H9 (cell line): ENCODE results near the gene DGKD. TPM values are rescaled to one million over a fixed set of nuclear protein-coding genes. Genes with fewer than 3 reads are reported as not detected.

Source experiments
- DNase-seq: peaks from one replicate; pipeline ENCODE4 v3.0.0-alpha.2; 2017
- H2AFZ ChIP-seq: one replicate; pipeline ENCODE4 v1.6.1; 2013; ENCODE audit warnings: mild to moderate bottlenecking, low read length, control low read depth, moderate library complexity
- H2AK5ac ChIP-seq: 2 replicates; pipeline ENCODE4 v1.6.1; 2013; ENCODE audit warnings: low read length, control low read depth, mixed read lengths; ENCODE audit not compliant: insufficient read length
- H2BK120ac ChIP-seq: one replicate; pipeline ENCODE4 v1.6.1; 2013; ENCODE audit warnings: low read depth, mild to moderate bottlenecking, low read length, control low read depth, inconsistent platforms; ENCODE audit not compliant: poor library complexity, severe bottlenecking
- H2BK12ac ChIP-seq: 2 replicates; pipeline ENCODE4 v1.6.1; 2013; ENCODE audit warnings: low read length, control low read depth, mixed read lengths, low read depth; ENCODE audit not compliant: insufficient read length
- H2BK15ac ChIP-seq: 2 replicates; pipeline ENCODE4 v1.6.1; 2013; ENCODE audit warnings: low read depth, low read length, control low read depth
- H2BK20ac ChIP-seq: one replicate; pipeline ENCODE4 v1.6.1; 2013; ENCODE audit warnings: low read depth, mild to moderate bottlenecking, low read length, control low read depth, inconsistent platforms; ENCODE audit not compliant: poor library complexity, severe bottlenecking
- H2BK5ac ChIP-seq: 2 replicates; pipeline ENCODE4 v1.6.1; 2013; ENCODE audit warnings: low read length, control low read depth, mixed read lengths; ENCODE audit not compliant: insufficient read length
- H3K14ac ChIP-seq: 2 replicates; pipeline ENCODE4 v1.6.1; 2013; ENCODE audit warnings: low read length, control low read depth; ENCODE audit not compliant: insufficient read depth
- H3K18ac ChIP-seq: 2 replicates; pipeline ENCODE4 v1.6.1; 2013; ENCODE audit warnings: low read depth, mild to moderate bottlenecking, mixed read lengths, low read length, control low read depth; ENCODE audit not compliant: insufficient read length
- H3K23ac ChIP-seq: 2 replicates; pipeline ENCODE4 v1.6.1; 2013; ENCODE audit warnings: low read length, control low read depth, mixed read lengths, low read depth; ENCODE audit not compliant: insufficient read length
- H3K23me2 ChIP-seq: 2 replicates; pipeline ENCODE4 v1.6.1; 2013; ENCODE audit warnings: low read depth, mild to moderate bottlenecking, mixed read lengths, low read length, control low read depth; ENCODE audit not compliant: insufficient read length, poor library complexity, severe bottlenecking
- H3K27ac ChIP-seq: 2 replicates; pipeline ENCODE4 v1.5.1; 2013; ENCODE audit warnings: low read length, control low read depth, mixed read lengths, low read depth; ENCODE audit not compliant: insufficient read length
- H3K27me3 ChIP-seq: 2 replicates; pipeline ENCODE4 v1.6.1; 2013; ENCODE audit warnings: low read length, control low read depth, inconsistent platforms; ENCODE audit not compliant: insufficient read depth
- H3K4ac ChIP-seq: 2 replicates; pipeline ENCODE4 v1.6.1; 2013; ENCODE audit warnings: low read depth, mild to moderate bottlenecking, control low read depth, inconsistent platforms, low read length, moderate library complexity
- H3K4me1 ChIP-seq: 2 replicates; pipeline ENCODE4 v1.6.1; 2013; ENCODE audit warnings: low read length, control low read depth, inconsistent platforms; ENCODE audit not compliant: insufficient read depth
- H3K4me2 ChIP-seq: 2 replicates; pipeline ENCODE4 v1.6.1; 2013; ENCODE audit warnings: low read length, control low read depth, mixed read lengths; ENCODE audit not compliant: insufficient read length, insufficient read depth
- H3K56ac ChIP-seq: 2 replicates; pipeline ENCODE4 v1.6.1; 2013; ENCODE audit warnings: low read depth, mild to moderate bottlenecking, mixed read lengths, low read length, control low read depth; ENCODE audit not compliant: insufficient read length
- H3K79me1 ChIP-seq: 2 replicates; pipeline ENCODE4 v1.6.1; 2013; ENCODE audit warnings: low read depth, mild to moderate bottlenecking, moderate library complexity, low read length, control low read depth, inconsistent platforms; ENCODE audit not compliant: insufficient read depth, poor library complexity, severe bottlenecking
- H3K79me2 ChIP-seq: 2 replicates; pipeline ENCODE4 v1.6.1; 2013; ENCODE audit warnings: low read length, control low read depth, inconsistent platforms; ENCODE audit not compliant: insufficient read depth
- H3K9ac ChIP-seq: 2 replicates; pipeline ENCODE4 v1.6.1; 2013; ENCODE audit warnings: low read length, control low read depth, mixed read lengths; ENCODE audit not compliant: insufficient read length; ENCODE audit errors: extremely low read depth
- H3K9me3 ChIP-seq: one replicate; pipeline ENCODE4 v1.6.1; 2013; ENCODE audit warnings: low read depth, low read length, inconsistent platforms; ENCODE audit not compliant: control insufficient read depth
- H3T11ph ChIP-seq: one replicate; pipeline ENCODE4 v1.6.1; 2013; ENCODE audit warnings: mild to moderate bottlenecking, low read length, control low read depth, inconsistent platforms
- H4K20me1 ChIP-seq: one replicate; pipeline ENCODE4 v1.6.1; 2013; ENCODE audit not compliant: control insufficient read depth, insufficient read length, insufficient read depth
- H4K5ac ChIP-seq: 2 replicates; pipeline ENCODE4 v1.6.1; 2013; ENCODE audit warnings: low read depth, mild to moderate bottlenecking, mixed read lengths, low read length, control low read depth; ENCODE audit not compliant: insufficient read length
- H4K8ac ChIP-seq: replicated peaks from 2 replicates; pipeline ENCODE4 v1.6.1; 2013; ENCODE audit warnings: low read length, control low read depth, mixed read lengths, low read depth; ENCODE audit not compliant: insufficient read length
- H4K91ac ChIP-seq: 2 replicates; pipeline ENCODE4 v1.6.1; 2013; ENCODE audit warnings: low read depth, mild to moderate bottlenecking, moderate library complexity, mixed read lengths, low read length, control low read depth; ENCODE audit not compliant: insufficient read length
- H3K27ac Mint-ChIP-seq, 3 experiments: 2 replicates in 2 of 3; 3 replicates in 1 of 3; pipeline ENCODE4 v1.8.0; 2020 to 2021; ENCODE audit warnings: mixed read lengths in 3 of 3, mild to moderate bottlenecking in 1 of 3, moderate library complexity in 1 of 3
- H3K27me3 Mint-ChIP-seq: 2 replicates; pipeline ENCODE4 v1.8.0; 2021; ENCODE audit warnings: low read depth, mild to moderate bottlenecking, moderate library complexity, mixed read lengths
- H3K36me3 Mint-ChIP-seq, 3 experiments: 2 replicates in 2 of 3; 3 replicates in 1 of 3; pipeline ENCODE4 v1.8.0; 2020 to 2021; ENCODE audit warnings: low read depth in 3 of 3, mixed read lengths in 3 of 3; ENCODE audit not compliant: insufficient read depth in 1 of 3
- H3K4me1 Mint-ChIP-seq, 2 experiments: 2 replicates each; pipeline ENCODE4 v1.8.0; 2020; ENCODE audit warnings: mixed read lengths in 2 of 2
- H3K4me3 Mint-ChIP-seq, 2 experiments: 2 replicates in 1 of 2; 3 replicates in 1 of 2; pipeline ENCODE4 v1.8.0; 2020 to 2021; ENCODE audit warnings: mild to moderate bottlenecking in 2 of 2, mixed read lengths in 2 of 2, moderate library complexity in 1 of 2
- H3K9me3 Mint-ChIP-seq, 2 experiments: 2 replicates in 1 of 2; 3 replicates in 1 of 2; pipeline ENCODE4 v1.8.0; 2020; ENCODE audit warnings: mild to moderate bottlenecking in 2 of 2, mixed read lengths in 2 of 2, moderate library complexity in 1 of 2
- WGBS: extraction: QIAGEN DNeasy Blood & Tissue Kit; methylation state at CpG from one replicate; pipeline ENCODE4 v1.1.7; 2013; ENCODE audit warnings: missing lambda C conversion rate, low lambda C conversion rate, mixed read lengths; ENCODE audit not compliant: insufficient read length; ENCODE audit errors: extremely low coverage; 5-methylcytosine and 5-hydroxymethylcytosine counted together
- total RNA-seq: library from RNA; stranded (reverse); gene quantifications from 2 replicates; pipeline ENCODE4 v1.2.1, GENCODE V29; 2021
- TF ChIP-seq, protein P1 (sequence below): fragments of 200-600 bp; sonication (generic); conservative IDR thresholded peaks from 3 replicates; pipeline ENCODE4 v1.8.0; 2021; ENCODE audit warnings: antibody characterized with exemption, mild to moderate bottlenecking

The DGKD gene
- total RNA-seq, 1 experiment from 2014 or later = 20.7 TPM

- Histone ChIP-seq H4K20me1 (no peaks in the 10 kb centered on the region), H3K18ac (no peak overlapping the region), H3K9ac (no peak overlapping the region), H2BK120ac (no peak overlapping the region), H4K8ac (no peak overlapping the region), H4K5ac (no peak overlapping the region), H2BK5ac (no peak overlapping the region), H3K27me3 (no peaks in the 10 kb centered on the region), H3K56ac (no peak overlapping the region), H3K4me1 (no peaks in the 10 kb centered on the region), H3K27ac (no peak overlapping the region), H3K23ac (no peak overlapping the region), H2BK15ac (no peak overlapping the region), H3K79me2 (no peaks in the 10 kb centered on the region), H3T11ph (no peak overlapping the region), H3K79me1 (no peaks in the 10 kb centered on the region), H3K4me2 (no peak overlapping the region), H3K14ac (no peak overlapping the region), H3K4ac (no peak overlapping the region), H3K9me3 (no peaks in the 10 kb centered on the region), H2AK5ac (no peak overlapping the region), H3K23me2 (no peaks in the 10 kb centered on the region), H4K91ac (no peak overlapping the region), H2BK12ac (no peak overlapping the region), H2AFZ (no peak overlapping the region), H2BK20ac (no peak overlapping the region)
- Mint-ChIP-seq H3K4me3 (no peak overlapping the region), H3K9me3 (no peaks in the 10 kb centered on the region; a peak in 1 of 5 replicates), H3K27ac (no peak overlapping the region), H3K36me3 (peaks cover 0 to 3% (median 2%) of the 10 kb centered on the region in 3 experiments; a peak in 1 of 7 replicates), H3K27me3 (no peaks in the 10 kb centered on the region), H3K4me1 (no peaks in the 10 kb centered on the region)
- no CpG with 5 or more reads among the region's 1 CpG for WGBS
- peak; percentile 0 for DNase-seq
- TF ChIP-seq, protein P1, sequence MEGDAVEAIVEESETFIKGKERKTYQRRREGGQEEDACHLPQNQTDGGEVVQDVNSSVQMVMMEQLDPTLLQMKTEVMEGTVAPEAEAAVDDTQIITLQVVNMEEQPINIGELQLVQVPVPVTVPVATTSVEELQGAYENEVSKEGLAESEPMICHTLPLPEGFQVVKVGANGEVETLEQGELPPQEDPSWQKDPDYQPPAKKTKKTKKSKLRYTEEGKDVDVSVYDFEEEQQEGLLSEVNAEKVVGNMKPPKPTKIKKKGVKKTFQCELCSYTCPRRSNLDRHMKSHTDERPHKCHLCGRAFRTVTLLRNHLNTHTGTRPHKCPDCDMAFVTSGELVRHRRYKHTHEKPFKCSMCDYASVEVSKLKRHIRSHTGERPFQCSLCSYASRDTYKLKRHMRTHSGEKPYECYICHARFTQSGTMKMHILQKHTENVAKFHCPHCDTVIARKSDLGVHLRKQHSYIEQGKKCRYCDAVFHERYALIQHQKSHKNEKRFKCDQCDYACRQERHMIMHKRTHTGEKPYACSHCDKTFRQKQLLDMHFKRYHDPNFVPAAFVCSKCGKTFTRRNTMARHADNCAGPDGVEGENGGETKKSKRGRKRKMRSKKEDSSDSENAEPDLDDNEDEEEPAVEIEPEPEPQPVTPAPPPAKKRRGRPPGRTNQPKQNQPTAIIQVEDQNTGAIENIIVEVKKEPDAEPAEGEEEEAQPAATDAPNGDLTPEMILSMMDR = no peak
Measured at GRCh38 chr2:233433794-233434193, 79.5 kb downstream of the DGKD start.
